SH-SY5Y (cell line): ENCODE measurements around the gene YAP1.

Source experiments
- GATA2 ChIP-seq: IDR thresholded peaks from 2 replicates; pipeline ENCODE4 v1.6.1; 2011; ENCODE audit warnings: mild to moderate bottlenecking, low read depth, low read length
- GATA3 ChIP-seq: IDR thresholded peaks from 2 replicates; pipeline ENCODE4 v1.6.1; 2011; ENCODE audit warnings: low read depth, mild to moderate bottlenecking, low read length, moderate library complexity

GRCh38 chr11:102253020-102253715 lies 142.9 kb downstream of the YAP1 start:
- TF ChIP-seq GATA2 (no peak), GATA3 (no peak)
